Endodermal cell (in vitro differentiated cells): ENCODE results near the gene DOCK9. TPM values are rescaled to one million over a fixed set of nuclear protein-coding genes. Genes with fewer than 3 reads are reported as not detected.

Source experiments
- DNase-seq: peaks from one replicate; pipeline ENCODE4 v3.0.0-alpha.2; 2017
- H3K27ac ChIP-seq: 2 replicates; pipeline ENCODE4 v1.5.1; 2013; ENCODE audit warnings: mild to moderate bottlenecking, low read depth, low read length, moderate library complexity
- H3K27me3 ChIP-seq: 2 replicates; pipeline ENCODE4 v1.6.1; 2013; ENCODE audit warnings: mild to moderate bottlenecking, low read length, moderate library complexity; ENCODE audit not compliant: insufficient read depth, control insufficient read depth, poor library complexity, severe bottlenecking
- H3K36me3 ChIP-seq: 2 replicates; pipeline ENCODE4 v1.7.0; 2013; ENCODE audit warnings: mild to moderate bottlenecking, low read length, moderate library complexity; ENCODE audit not compliant: control insufficient read depth, insufficient read depth
- H3K4me1 ChIP-seq: one replicate; pipeline ENCODE4 v1.7.0; 2013; ENCODE audit warnings: low read length; ENCODE audit not compliant: control insufficient read depth, insufficient read depth
- H3K4me3 ChIP-seq: 2 replicates; pipeline ENCODE4 v1.5.1; 2013; ENCODE audit warnings: mild to moderate bottlenecking, low read length, moderate library complexity
- H3K9ac ChIP-seq: 2 replicates; pipeline ENCODE4 v1.6.1; 2013; ENCODE audit warnings: mild to moderate bottlenecking, low read length, moderate library complexity; ENCODE audit not compliant: poor library complexity, severe bottlenecking; ENCODE audit errors: extremely low read depth
- H3K9me3 ChIP-seq: 2 replicates; pipeline ENCODE4 v1.6.1; 2013; ENCODE audit warnings: mild to moderate bottlenecking, low read length, moderate library complexity; ENCODE audit not compliant: control insufficient read depth
- H3K27ac Mint-ChIP-seq: 2 replicates; pipeline ENCODE4 v1.8.0; 2020; ENCODE audit warnings: mixed read lengths
- H3K27me3 Mint-ChIP-seq: 2 replicates; pipeline ENCODE4 v1.8.0; 2021; ENCODE audit warnings: mild to moderate bottlenecking, mixed read lengths; ENCODE audit not compliant: insufficient read depth
- H3K36me3 Mint-ChIP-seq: 2 replicates; pipeline ENCODE4 v1.8.0; 2020; ENCODE audit warnings: low read depth, mixed read lengths
- H3K4me1 Mint-ChIP-seq: 2 replicates; pipeline ENCODE4 v1.8.0; 2020; ENCODE audit warnings: mixed read lengths
- H3K4me3 Mint-ChIP-seq: 2 replicates; pipeline ENCODE4 v1.8.0; 2020; ENCODE audit warnings: mild to moderate bottlenecking, moderate library complexity, mixed read lengths
- H3K9me3 Mint-ChIP-seq: 2 replicates; pipeline ENCODE4 v1.8.0; 2020; ENCODE audit warnings: mild to moderate bottlenecking, mixed read lengths
- CTCF ChIP-seq: fragments of 200-600 bp; sonication (generic); conservative IDR thresholded peaks from 2 replicates; pipeline ENCODE4 v1.5.0; 2021; ENCODE audit warnings: antibody characterized with exemption, mild to moderate bottlenecking
- WGBS, 2 experiments: methylation state at CpG; one replicate each; pipeline versions ENCODE4 v1.1.5 to v1.1.7; 2013; ENCODE audit warnings: missing lambda C conversion rate in 2 of 2, mixed read lengths in 1 of 2; ENCODE audit not compliant: insufficient coverage in 1 of 2, insufficient read length in 1 of 2; 5-methylcytosine and 5-hydroxymethylcytosine counted together
- total RNA-seq, 2 donors: library from RNA; stranded (reverse); fragmentation: NEBNext Ultra II Directional in 1 of 2; extraction: Animal tissue kit (Norgen Biotek cat#: 25700) in 1 of 2; gene quantifications; 2 replicates in 1 of 2; 3 replicates in 1 of 2; pipeline ENCODE4 v1.2.1, GENCODE V29; 2021

The DOCK9 gene
- total RNA-seq, 2 donors from 2014 or later: 15.6 to 22.5 TPM

- DNase-seq: no peak
- no peak overlapping the region for H3K4me3 Mint-ChIP-seq
- no peak overlapping the region for H3K27ac Mint-ChIP-seq
- H3K36me3 Mint-ChIP-seq: peaks cover 10% of the 10 kb centered on the region
- H3K4me1 Mint-ChIP-seq: peaks cover 7% of the 10 kb centered on the region
- 81 to 83% methylated on average over 1 to 6 of the region's 6 CpGs for WGBS, 2 experiments
- H3K9me3 Mint-ChIP-seq: no peaks in the 10 kb centered on the region
- Histone ChIP-seq H3K9ac (no peak overlapping the region), H3K27ac (no peak overlapping the region), H3K27me3 (no peaks in the 10 kb centered on the region), H3K4me1 (no peaks in the 10 kb centered on the region), H3K4me3 (no peak overlapping the region), H3K9me3 (no peaks in the 10 kb centered on the region), H3K36me3 (no peaks in the 10 kb centered on the region)
- no peaks in the 10 kb centered on the region for H3K27me3 Mint-ChIP-seq
- no peak for TF ChIP-seq CTCF
Measured at GRCh38 chr13:98888222-98888889, 89.5 kb downstream of the DOCK9 start.

GRCh38 chr13:98886587-98887230 is 91.2 kb downstream of the DOCK9 start:
- 91 to 93% methylated on average over 7 to 9 of the region's 9 CpGs for whole genome bisulfite sequencing, 2 experiments

GRCh38 chr13:98885600-98885999 is 92.3 kb downstream of the DOCK9 start:
- Mint-ChIP-seq H3K27me3 (no peaks in the 10 kb centered on the region), H3K4me3 (no peak overlapping the region), H3K27ac (no peak overlapping the region), H3K36me3 (peaks cover 11% of the 10 kb centered on the region), H3K4me1 (peaks cover under 1% of the 10 kb centered on the region), H3K9me3 (no peaks in the 10 kb centered on the region)
- Histone ChIP-seq H3K27ac (no peak overlapping the region), H3K4me1 (no peaks in the 10 kb centered on the region), H3K27me3 (no peaks in the 10 kb centered on the region), H3K36me3 (no peaks in the 10 kb centered on the region), H3K9me3 (no peaks in the 10 kb centered on the region), H3K4me3 (no peak overlapping the region), H3K9ac (no peak overlapping the region)
- DNase-seq: no peak
- no peak for TF ChIP-seq CTCF
- WGBS, 2 experiments: 96 to 100% methylated on average over 3 to 6 of the region's 6 CpGs

More at GRCh38 chr13:98886587-98887230, 91.2 kb downstream of the DOCK9 start:
- no peaks in the 10 kb centered on the region for H3K9me3 Mint-ChIP-seq
- Histone ChIP-seq H3K9ac (no peak overlapping the region), H3K27ac (no peak overlapping the region), H3K27me3 (no peaks in the 10 kb centered on the region), H3K36me3 (no peaks in the 10 kb centered on the region), H3K9me3 (no peaks in the 10 kb centered on the region), H3K4me1 (no peaks in the 10 kb centered on the region), H3K4me3 (no peak overlapping the region)
- H3K4me3 Mint-ChIP-seq: no peak overlapping the region
- TF ChIP-seq CTCF: no peak
- DNase-seq: no peak
- H3K27me3 Mint-ChIP-seq: no peaks in the 10 kb centered on the region
- H3K4me1 Mint-ChIP-seq: peaks cover 5% of the 10 kb centered on the region
- H3K36me3 Mint-ChIP-seq: peaks cover 10% of the 10 kb centered on the region
- H3K27ac Mint-ChIP-seq: no peak overlapping the region
